ENCODE results near the gene APEX1. TPM values are rescaled to one million over a fixed set of nuclear protein-coding genes. Genes with fewer than 3 reads are reported as not detected.
A peak's percentile ranks its signal among the peaks of the same experiment; 100 is the strongest.

The APEX1 gene
- total and polyA plus RNA-seq, 2 of the 8 experiments (the other 6 are each of a cell fraction or from before 2014, with no cell fraction given), result 384 to 700 TPM

GRCh38 chr14:20436363-20436755 lies 18.7 kb upstream of the APEX1 start:
- DNase-seq (ENCODE audit: low read depth in 1 of 2, low spot score in 2 of 2) (no peak), FAIRE-seq (no peak)
- Histone ChIP-seq H3K36me3 (ENCODE audit: control insufficient read depth in 2 of 4, insufficient read depth in 4 of 4, low read length in 3 of 4) (no peaks in the 10 kb centered on the region), H3K79me2 (ENCODE audit: control insufficient read depth in 1 of 2, insufficient read depth in 2 of 2, low read length in 2 of 2) (no peaks in the 10 kb centered on the region), H3K9ac (replicated peaks in 1 of 4; ENCODE audit: extremely low read depth in 1 of 4, low read depth in 3 of 4, low read length in 3 of 4) (no peak overlapping the region), H3K79me1 (ENCODE audit: low read depth, low read length) (no peaks in the 10 kb centered on the region), H4K8ac (ENCODE audit: extremely low read depth, insufficient read depth, low read length) (no peak overlapping the region), H2BK12ac (ENCODE audit: low read depth, low read length) (no peak overlapping the region), H3K23ac (ENCODE audit: insufficient read length) (no peak overlapping the region), H3K18ac (ENCODE audit: extremely low read depth, low read length) (no peak overlapping the region), H3K9me3 (ENCODE audit: insufficient read depth in 2 of 2, low read depth in 1 of 2, low read length in 1 of 2) (no peaks in the 10 kb centered on the region), H2BK15ac (ENCODE audit: low read length) (no peak overlapping the region), H4K5ac (ENCODE audit: insufficient read length, low read depth, low read length) (no peak overlapping the region), H3K4me1 (replicated peaks in 1 of 4; ENCODE audit: control insufficient read depth in 3 of 4, insufficient read depth in 4 of 4, low read length in 3 of 4) (peaks cover 4 to 10% (median 9%) of the 10 kb centered on the region in 4 experiments; a peak in 6 of 7 replicates), H2BK120ac (replicated peaks; ENCODE audit: low read depth, low read length) (no peak overlapping the region), H3K27me3 (replicated peaks in 1 of 4; ENCODE audit: control insufficient read depth in 3 of 4, extremely low read depth in 1 of 4, insufficient read depth in 3 of 4, low read length in 3 of 4) (peaks cover 0 to 20% (median 14%) of the 10 kb centered on the region in 4 experiments; a peak in 5 of 7 replicates), H2AK5ac (ENCODE audit: low read depth, low read length) (no peak overlapping the region), H4K91ac (replicated peaks; ENCODE audit: insufficient read length, low read length) (no peak overlapping the region), H3K4me2 (ENCODE audit: insufficient read depth in 1 of 2, low read depth in 2 of 2, low read length in 2 of 2) (no peak overlapping the region; a peak in 1 of 4 replicates), H4K20me1 (replicated peaks in 1 of 2; ENCODE audit: control insufficient read depth in 1 of 2, insufficient read depth in 2 of 2, low read length in 2 of 2) (no peaks in the 10 kb centered on the region), H2AFZ (ENCODE audit: low read length) (no peak overlapping the region), H3K4ac (replicated peaks; ENCODE audit: insufficient read length, low read depth, low read length) (peak overlapping the region; percentile 69), H3K23me2 (ENCODE audit: low read depth, low read length) (no peaks in the 10 kb centered on the region), H2BK5ac (ENCODE audit: low read depth, low read length) (no peak overlapping the region), H3K56ac (replicated peaks; ENCODE audit: insufficient read length, low read depth, low read length) (no peak overlapping the region), H3K4me3 (ENCODE audit: extremely low read depth in 1 of 4, insufficient read depth in 2 of 4, low read depth in 3 of 4, low read length in 4 of 4) (no peak overlapping the region), H2BK20ac (ENCODE audit: low read length) (no peak overlapping the region), H3K27ac (ENCODE audit: low read depth, low read length) (no peak overlapping the region), H3K14ac (ENCODE audit: insufficient read length) (no peak overlapping the region)
- WGBS, 2 experiments (ENCODE audit: extremely low coverage in 1 of 2, insufficient coverage in 1 of 2, insufficient read length in 1 of 2, insufficient replicate concordance in 2 of 2, low coverage in 1 of 2, low lambda C conversion rate in 2 of 2, missing lambda C conversion rate in 1 of 2), result 90% methylated on average over 4 of the region's 4 CpGs; no CpG with 5 or more reads in 1 of the 2 experiments
- TF ChIP-seq USF2 (IDR thresholded peaks at IDR 0.05; ENCODE audit: low read length) (no peak), SP1 (IDR thresholded peaks at IDR 0.05; ENCODE audit: low read depth, low read length) (peak; percentile 22; the same call in 1 of the 2 replicates), BRCA1 (IDR thresholded peaks at IDR 0.05; ENCODE audit: low read depth, low read length) (no peak), POLR2AphosphoS5 (IDR thresholded peaks at IDR 0.05; ENCODE audit: low read depth, low read length) (no peak)
- POLR2A ChIA-PET (ENCODE audit: partially characterized antibody), result interaction anchor here (0.8 to 6.0 kb wide), 4 partner anchors 11 to 33 kb away, joined by 3 to 54 read pairs (median 20); partner anchors contain the start of genes APEX1, OSGEP and PNP
- CTCF ChIA-PET (ENCODE audit: partially characterized antibody), result interaction anchor here (0.5 to 3.2 kb wide), 4 partner anchors 19 to 37 kb away, joined by 3 to 17 read pairs (median 4); no protein-coding TSS in a partner anchor
